ENCODE measurements around the gene AOX1. TPM values are rescaled to one million over a fixed set of nuclear protein-coding genes. Genes with fewer than 3 reads are reported as not detected.

AOX1 gene
- total RNA-seq, 1 donor from 2014 or later, result 36.7 TPM

GRCh38 chr2:200622106-200622505, 36.3 kb downstream of the AOX1 start:
- no peaks in the 10 kb centered on the region for H3K4me1 ChIP-seq
- H3K36me3 ChIP-seq, result no peaks in the 10 kb centered on the region
- H3K9me3 ChIP-seq, result no peaks in the 10 kb centered on the region
- no peak for ATAC-seq
- DNase-seq, result no peak
- intact Hi-C loops (cut with DNase I), result no loop called here
- TF ChIP-seq CTCF (IDR thresholded peaks at IDR 0.05), result no peak
- H3K27ac ChIP-seq, result no peak overlapping the region
- H3K27me3 ChIP-seq (ENCODE audit: low read depth), result no peaks in the 10 kb centered on the region
- no peak overlapping the region for H3K4me3 ChIP-seq

- DNase-seq, result no peak
- Histone ChIP-seq H3K4me3 (no peak overlapping the region), H3K27me3 (ENCODE audit: low read depth) (no peaks in the 10 kb centered on the region), H3K27ac (no peak overlapping the region), H3K36me3 (no peaks in the 10 kb centered on the region), H3K4me1 (no peaks in the 10 kb centered on the region), H3K9me3 (no peaks in the 10 kb centered on the region)
- no peak for TF ChIP-seq CTCF (IDR thresholded peaks at IDR 0.05)
- ATAC-seq, result no peak
- intact Hi-C loops (cut with DNase I), result no loop called here
Observed at GRCh38 chr2:200624026-200624425, 38.2 kb downstream of the AOX1 start.

GRCh38 chr2:200624658-200625057, 38.8 kb downstream of the AOX1 start:
- Histone ChIP-seq H3K9me3 (no peaks in the 10 kb centered on the region), H3K27ac (no peak overlapping the region), H3K36me3 (no peaks in the 10 kb centered on the region), H3K27me3 (ENCODE audit: low read depth) (no peaks in the 10 kb centered on the region), H3K4me3 (no peak overlapping the region), H3K4me1 (no peaks in the 10 kb centered on the region)
- TF ChIP-seq CTCF (IDR thresholded peaks at IDR 0.05), result no peak
- DNase-seq (no peak), ATAC-seq (no peak)
- intact Hi-C loops (cut with DNase I), result no loop called here

GRCh38 chr2:200625282-200625681, 39.5 kb downstream of the AOX1 start:
- no peak for TF ChIP-seq CTCF (IDR thresholded peaks at IDR 0.05)
- Histone ChIP-seq H3K4me3 (no peak overlapping the region), H3K27me3 (ENCODE audit: low read depth) (no peaks in the 10 kb centered on the region), H3K4me1 (no peaks in the 10 kb centered on the region), H3K27ac (no peak overlapping the region), H3K9me3 (no peaks in the 10 kb centered on the region), H3K36me3 (no peaks in the 10 kb centered on the region)
- intact Hi-C loops (cut with DNase I), result no loop called here
- ATAC-seq (no peak), DNase-seq (no peak)

- H3K27me3 ChIP-seq (ENCODE audit: low read depth), result no peaks in the 10 kb centered on the region
- intact Hi-C loops (cut with DNase I), result no loop called here
- TF ChIP-seq CTCF (IDR thresholded peaks at IDR 0.05), result no peak
- H3K4me3 ChIP-seq, result no peak overlapping the region
- H3K4me1 ChIP-seq, result no peaks in the 10 kb centered on the region
- no peak for ATAC-seq
- H3K9me3 ChIP-seq, result no peaks in the 10 kb centered on the region
- no peak overlapping the region for H3K27ac ChIP-seq
- H3K36me3 ChIP-seq, result no peaks in the 10 kb centered on the region
- no peak for DNase-seq
Observed at GRCh38 chr2:200625958-200626363, 40.1 kb downstream of the AOX1 start.
